ENCODE measurements around the gene INHBE. TPM values are rescaled to one million over a fixed set of nuclear protein-coding genes. Genes with fewer than 3 reads are reported as not detected.

The INHBE gene
- total RNA-seq, 2 experiments from 2014 or later, result 1.2 to 1.7 TPM

DNA sequence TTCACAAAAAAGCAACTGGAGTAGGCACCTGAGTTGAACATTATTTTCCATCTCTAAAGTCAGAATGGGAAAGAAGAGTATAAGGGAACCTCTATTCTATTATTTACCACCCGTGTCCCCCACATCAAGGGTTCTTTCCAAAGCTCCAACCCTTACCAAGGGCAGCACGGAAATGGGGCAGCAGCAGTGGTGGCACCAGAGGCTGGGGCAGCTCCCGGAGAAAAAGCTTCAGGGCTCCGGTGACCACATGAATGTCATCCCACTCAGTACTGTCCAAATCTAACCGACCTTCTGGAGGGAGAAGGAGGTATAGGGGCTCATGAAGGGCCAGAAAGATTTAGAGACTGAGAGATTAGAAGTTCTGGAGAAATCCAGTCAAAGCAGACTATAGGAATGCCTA lies 18.8 kb downstream of the INHBE start:
- DNase-seq, result no peak
- H3K27me3 Mint-ChIP-seq, result no peaks in the 10 kb centered on the region
- H3K4me3 Mint-ChIP-seq, result peak overlapping the region; percentile 63
- H3K27ac Mint-ChIP-seq, result peak overlapping the region; percentile 43
- peaks cover 47% of the 10 kb centered on the region for H3K4me1 Mint-ChIP-seq
- no peaks in the 10 kb centered on the region for H3K9me3 Mint-ChIP-seq
- H3K36me3 Mint-ChIP-seq, result peaks cover 63% of the 10 kb centered on the region

DNA sequence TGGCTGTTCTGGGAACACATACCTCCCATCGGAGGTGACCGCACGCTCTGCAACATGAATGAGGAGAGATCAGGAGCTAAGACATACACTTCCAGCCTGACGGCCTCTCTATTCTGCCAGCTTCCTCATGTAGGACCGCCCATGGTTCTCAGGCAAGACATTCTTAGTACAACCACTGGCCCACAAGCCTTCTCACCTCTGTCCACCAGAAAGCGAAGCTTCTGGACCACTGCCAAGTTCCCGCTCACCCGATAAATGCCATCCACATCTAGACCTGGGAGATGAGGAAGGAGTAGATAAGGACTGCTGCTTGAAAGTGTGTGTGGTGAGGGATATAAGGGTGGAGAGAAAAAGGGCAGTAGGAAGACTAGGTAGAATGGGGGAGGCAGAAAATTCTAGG lies 19.3 kb downstream of the INHBE start:
- peak overlapping the region; percentile 43 for H3K27ac Mint-ChIP-seq

DNA sequence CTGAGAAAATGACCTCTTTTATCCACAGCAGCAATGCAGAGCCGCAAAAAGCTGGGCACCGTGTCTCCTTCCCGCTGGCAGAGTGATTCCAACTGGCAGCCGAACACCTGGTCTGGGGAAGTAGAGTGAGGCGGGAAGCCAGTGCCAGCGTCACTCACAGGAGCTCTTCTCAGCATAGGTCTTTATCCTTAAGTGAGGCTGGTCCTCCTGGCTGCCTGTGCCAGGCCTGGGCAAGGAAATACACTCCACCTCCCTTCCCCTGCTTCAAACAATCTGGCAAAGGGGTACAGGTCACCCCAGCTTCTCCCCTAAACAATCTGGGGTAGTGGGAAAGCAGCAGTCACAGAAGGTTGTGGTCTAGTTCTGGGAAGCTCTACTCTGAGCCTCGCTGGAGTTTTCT lies 19.8 kb downstream of the INHBE start:
- Mint-ChIP-seq H3K27ac (peak overlapping the region; percentile 43), H3K9me3 (no peaks in the 10 kb centered on the region), H3K36me3 (peaks cover 58% of the 10 kb centered on the region), H3K4me1 (peaks cover 52% of the 10 kb centered on the region), H3K27me3 (no peaks in the 10 kb centered on the region), H3K4me3 (peak overlapping the region; percentile 63)
- no peak for DNase-seq

More for the DNA sequence above, 19.3 kb downstream of the INHBE start:
- H3K27me3 Mint-ChIP-seq, result no peaks in the 10 kb centered on the region
- DNase-seq, result no peak
- peaks cover 47% of the 10 kb centered on the region for H3K4me1 Mint-ChIP-seq
- peak overlapping the region; percentile 63 for H3K4me3 Mint-ChIP-seq
- no peaks in the 10 kb centered on the region for H3K9me3 Mint-ChIP-seq
- H3K36me3 Mint-ChIP-seq, result peaks cover 60% of the 10 kb centered on the region

DNA sequence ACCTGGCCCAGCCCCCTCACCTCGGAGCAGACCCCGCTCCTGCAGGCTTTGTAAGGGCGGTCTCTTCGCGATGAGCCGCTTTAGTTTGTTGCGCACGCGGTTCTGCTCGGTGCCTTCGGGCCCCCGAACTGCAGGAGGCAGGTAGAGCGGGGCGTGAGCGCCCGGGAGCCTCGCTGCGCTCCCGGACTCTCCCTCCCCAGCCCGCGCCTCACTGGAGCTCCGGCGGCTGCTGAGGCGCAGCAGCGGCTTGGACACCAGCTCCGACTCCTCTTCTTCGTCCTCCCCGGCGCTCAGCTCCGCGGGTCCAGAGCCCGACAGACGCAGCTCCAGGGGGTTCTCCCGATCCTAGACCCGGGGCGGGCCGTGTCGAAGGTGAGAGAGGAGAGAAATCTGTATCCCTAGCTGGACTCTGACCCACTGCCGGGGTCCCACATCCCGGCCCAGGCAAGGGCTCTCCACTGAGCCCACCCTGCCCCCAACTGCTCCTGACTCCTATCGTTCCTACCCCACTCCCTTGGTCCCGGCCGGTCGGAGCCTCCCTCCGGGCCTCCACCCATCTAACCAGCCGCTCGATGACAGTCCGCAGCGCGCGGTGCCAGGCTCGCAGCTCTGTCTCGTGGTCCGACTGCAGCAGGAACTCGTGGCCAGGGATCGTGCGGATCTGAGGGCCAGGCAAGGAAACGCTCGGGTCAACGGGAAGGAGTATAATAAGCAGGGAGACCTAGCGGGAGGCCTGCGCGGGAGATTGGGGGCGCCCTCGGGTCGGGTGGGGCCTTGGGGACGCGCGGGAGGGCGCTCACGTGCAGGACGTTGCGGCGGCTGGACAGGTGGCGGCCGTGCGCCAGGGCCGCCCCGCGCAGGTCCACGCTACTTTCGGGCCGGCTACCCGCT lies 20.4 kb downstream of the INHBE start:
- Mint-ChIP-seq H3K27ac (peak overlapping the region; percentile 100), H3K4me1 (peaks cover 58% of the 10 kb centered on the region), H3K36me3 (peaks cover 58% of the 10 kb centered on the region), H3K27me3 (no peaks in the 10 kb centered on the region), H3K4me3 (peak overlapping the region; percentile 90), H3K9me3 (no peaks in the 10 kb centered on the region)
- no peak for DNase-seq

DNA sequence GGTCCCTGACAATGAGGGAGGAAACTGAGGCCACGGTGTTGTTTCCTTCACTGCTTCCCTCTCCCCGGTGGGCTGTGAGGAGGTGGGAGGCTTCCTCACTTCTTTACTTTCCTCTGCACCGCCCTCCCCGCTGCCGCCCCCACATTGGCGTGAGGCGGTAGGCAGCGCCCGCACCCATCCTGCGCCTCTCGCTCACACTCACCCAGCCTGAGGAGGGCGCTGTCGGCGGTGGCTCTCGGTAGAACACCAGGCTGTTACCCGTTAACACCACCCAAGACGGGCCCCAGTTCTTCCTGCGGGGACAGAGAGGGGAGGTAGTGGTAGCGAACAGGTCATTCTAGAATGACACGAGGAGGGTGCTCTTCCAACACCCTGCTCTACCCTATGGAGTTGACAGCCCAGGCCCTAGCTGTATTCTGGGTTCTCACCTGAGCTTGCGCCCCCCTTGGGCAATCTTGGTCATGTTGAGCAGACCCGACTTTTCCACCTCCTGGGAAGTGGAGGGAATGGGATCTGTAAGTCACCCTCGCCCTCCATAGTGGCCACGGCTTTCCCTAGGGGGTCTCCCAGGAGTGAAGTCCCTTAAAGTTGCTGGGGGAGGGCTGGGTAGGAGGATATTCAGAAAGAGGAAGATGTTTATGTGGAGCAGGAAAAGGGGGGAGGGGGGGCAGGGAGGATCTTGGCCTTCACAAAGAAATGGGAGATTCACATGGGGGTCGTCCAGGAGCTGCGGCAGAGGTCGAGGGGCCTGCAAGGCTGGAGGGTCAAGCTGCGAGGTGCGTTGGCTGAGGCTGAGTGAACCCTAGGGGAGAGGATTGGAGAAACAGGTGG lies 21.3 kb downstream of the INHBE start:
- Mint-ChIP-seq H3K4me1 (peaks cover 63% of the 10 kb centered on the region), H3K27ac (peak overlapping the region; percentile 100), H3K27me3 (no peaks in the 10 kb centered on the region), H3K9me3 (peaks cover 2% of the 10 kb centered on the region), H3K36me3 (peaks cover 63% of the 10 kb centered on the region), H3K4me3 (peak overlapping the region; percentile 90)
- peak; percentile 87 for DNase-seq

DNA sequence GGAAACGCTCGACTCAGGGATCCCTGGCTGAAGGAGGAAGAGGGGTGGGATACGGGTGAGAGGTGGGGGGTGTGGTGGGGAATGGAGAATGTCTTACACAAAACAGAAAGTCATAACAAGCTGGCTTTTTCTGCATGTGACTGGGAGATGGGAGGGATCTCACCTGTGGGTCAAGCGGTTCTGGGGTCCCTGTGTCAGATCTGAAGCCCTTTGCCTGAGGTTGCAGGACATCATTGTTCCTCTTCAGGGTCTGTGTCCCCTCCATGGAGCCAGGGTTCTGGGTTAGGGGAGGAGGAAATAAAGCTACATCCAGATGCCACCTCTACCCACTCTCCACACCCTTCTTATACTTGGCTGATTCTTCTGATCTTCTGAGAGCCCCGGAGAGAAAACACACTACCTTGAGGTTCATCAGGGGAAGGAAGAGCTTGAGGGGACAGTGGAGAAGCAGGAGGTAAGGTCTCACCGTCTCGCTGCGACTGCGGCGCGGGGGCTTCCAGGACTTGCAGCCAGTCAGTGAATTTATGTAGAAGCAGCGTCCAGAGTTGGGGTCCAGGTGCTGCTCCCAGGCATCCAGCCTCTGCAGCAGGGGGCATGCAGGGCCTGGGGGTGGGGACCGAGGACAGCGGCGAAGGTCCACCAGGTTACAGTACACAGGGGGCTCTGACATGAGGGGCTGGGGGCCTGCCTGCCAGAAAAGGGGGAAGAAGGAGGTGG lies 22.0 kb downstream of the INHBE start:
- Mint-ChIP-seq H3K4me1 (peaks cover 64% of the 10 kb centered on the region), H3K9me3 (peaks cover 2% of the 10 kb centered on the region), H3K4me3 (peak overlapping the region; percentile 90), H3K27ac (peak overlapping the region; percentile 100), H3K27me3 (no peaks in the 10 kb centered on the region), H3K36me3 (peaks cover 59% of the 10 kb centered on the region)
- DNase-seq, result no peak

DNA sequence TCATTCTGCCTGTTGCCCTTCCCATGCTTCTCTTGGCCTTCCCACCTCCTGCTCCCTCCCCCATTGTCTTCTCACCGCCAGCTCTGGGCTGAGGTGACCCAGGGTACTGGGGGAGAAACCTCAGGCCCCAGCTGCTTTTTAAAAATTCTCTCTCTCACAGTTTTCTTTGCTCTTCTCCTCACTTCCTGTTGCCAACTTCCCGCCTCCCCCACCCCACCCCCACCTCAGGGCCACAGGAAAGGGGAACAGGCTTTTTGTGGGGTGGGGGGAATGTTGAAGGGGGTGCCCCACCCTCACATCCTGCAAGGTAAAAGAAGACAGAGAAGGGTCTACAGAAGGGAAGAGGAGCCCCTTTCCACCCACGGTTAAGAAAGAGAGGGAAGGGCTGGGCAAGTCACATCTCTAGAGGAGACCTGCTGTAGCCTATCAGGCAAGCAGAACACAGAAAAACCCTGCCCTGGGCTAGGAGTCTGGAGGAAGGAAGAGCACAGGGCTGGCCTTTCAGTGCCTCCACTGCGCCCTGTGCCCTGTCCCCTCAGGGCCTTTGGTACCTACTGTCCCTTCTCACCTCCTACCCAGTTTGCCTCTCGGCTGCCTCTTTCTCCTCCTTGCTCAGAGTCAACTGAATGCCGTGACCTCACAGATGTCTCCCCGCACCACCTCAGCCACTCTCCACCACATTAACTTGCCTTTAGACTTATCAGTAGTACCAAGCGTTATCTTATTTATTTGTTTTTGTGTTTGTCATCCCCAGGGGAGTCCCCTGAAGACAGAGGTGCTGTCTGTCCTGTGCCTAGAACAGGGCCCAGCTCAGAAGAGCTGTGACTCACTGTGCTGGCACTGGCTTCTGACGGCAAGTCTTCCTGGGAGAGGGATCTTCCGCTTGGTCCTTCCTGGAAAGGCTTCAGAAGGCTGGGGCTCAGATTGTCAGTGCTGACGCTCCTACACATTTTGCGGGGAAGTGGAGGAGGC lies 22.9 kb downstream of the INHBE start:
- Mint-ChIP-seq H3K9me3 (peaks cover 2% of the 10 kb centered on the region), H3K36me3 (peaks cover 51% of the 10 kb centered on the region), H3K4me1 (peaks cover 60% of the 10 kb centered on the region), H3K27ac (peak overlapping the region; percentile 100), H3K4me3 (peak overlapping the region; percentile 90), H3K27me3 (no peaks in the 10 kb centered on the region)
- peak; percentile 54 for DNase-seq

DNA sequence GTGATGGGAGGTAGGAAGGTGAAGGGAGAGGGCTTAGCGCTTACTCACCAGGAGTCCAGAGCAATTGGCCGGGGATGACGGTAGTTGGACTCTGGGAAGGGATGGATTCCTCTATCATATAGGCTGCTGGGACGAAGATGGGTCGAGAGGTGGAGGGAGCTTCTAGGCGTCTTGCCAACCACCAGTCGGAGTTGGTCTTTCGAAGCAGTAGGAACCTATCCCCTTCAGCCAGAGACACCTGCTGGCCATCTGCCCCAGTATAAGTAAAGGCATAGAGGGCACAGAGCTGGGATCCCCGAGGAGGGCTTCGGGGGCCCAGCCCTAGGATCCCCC lies 23.9 kb downstream of the INHBE start:
- DNase-seq, result no peak
- peaks cover 58% of the 10 kb centered on the region for H3K4me1 Mint-ChIP-seq
- H3K27me3 Mint-ChIP-seq, result no peaks in the 10 kb centered on the region
- H3K36me3 Mint-ChIP-seq, result peaks cover 45% of the 10 kb centered on the region
- H3K27ac Mint-ChIP-seq, result peak overlapping the region; percentile 100
- H3K4me3 Mint-ChIP-seq, result peak overlapping the region; percentile 90
- peaks cover 2% of the 10 kb centered on the region for H3K9me3 Mint-ChIP-seq

DNA sequence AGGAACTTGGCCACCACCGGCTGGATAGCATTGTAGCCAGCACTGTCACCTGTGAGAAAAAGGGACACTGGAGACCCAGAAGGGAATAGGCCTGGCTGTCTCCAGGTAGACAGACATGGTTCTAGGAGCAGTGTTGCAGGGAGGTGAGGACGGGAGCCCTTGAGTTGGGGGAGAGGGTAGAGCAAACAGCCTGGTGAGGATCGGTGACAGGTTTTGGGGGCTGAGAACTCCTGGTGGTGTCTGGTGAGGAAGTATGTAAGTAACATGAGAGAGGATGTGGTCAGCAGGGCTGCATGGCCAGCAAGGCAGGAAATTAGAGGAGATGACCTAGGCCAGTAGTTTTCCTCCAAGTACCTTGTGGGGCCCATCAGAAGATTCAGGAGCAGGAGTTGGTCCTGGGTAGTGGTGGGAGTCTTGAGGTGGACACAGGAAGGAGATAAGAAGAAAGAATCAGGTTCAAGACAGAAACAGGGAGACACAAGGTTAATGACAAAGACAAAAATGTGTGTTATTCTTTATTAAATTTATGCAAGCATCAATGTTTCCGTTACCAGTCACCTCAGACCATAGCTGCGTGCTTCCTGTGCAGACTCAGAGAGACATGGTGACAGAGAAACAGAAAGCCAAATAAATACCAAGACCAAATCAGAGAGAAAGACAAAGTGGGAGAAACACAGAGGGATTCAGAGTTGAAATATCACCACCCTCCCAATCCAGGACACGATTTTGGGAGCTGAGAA lies 24.4 kb downstream of the INHBE start, which contains the start of gene ARHGAP9:
ARHGAP9 (minus strand) TSS at position 491 of the 740 bp plus-strand sequence; CDS start at position 31, 460 bp downstream.
- peak within 1 kb of the TSS; percentile 90 for H3K4me3 Mint-ChIP-seq

DNA sequence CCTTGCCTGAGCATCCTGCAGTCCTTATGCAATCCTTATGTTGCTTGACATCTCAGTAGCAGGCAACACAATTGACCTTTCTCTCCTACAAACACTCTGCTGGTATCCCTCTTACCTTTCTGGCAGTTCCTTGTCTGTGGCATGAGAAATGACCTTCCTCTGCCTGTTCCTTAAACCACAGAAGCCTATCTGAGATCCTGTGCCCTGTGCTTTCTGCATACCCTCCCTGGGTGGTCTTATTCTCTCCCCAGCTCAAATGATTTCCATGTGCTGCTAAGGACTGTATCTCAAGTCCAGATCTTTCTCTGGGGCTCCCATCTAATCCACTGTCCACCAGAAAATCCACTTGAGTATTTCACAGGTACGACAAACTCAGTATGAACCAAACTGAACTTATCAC lies 26.6 kb downstream of the INHBE start:
- H3K9me3 Mint-ChIP-seq, result peaks cover 2% of the 10 kb centered on the region
- H3K27ac Mint-ChIP-seq, result peak overlapping the region; percentile 100
- H3K27me3 Mint-ChIP-seq, result no peaks in the 10 kb centered on the region
- no peak overlapping the region for H3K4me3 Mint-ChIP-seq
- DNase-seq, result no peak
- H3K36me3 Mint-ChIP-seq, result peaks cover 26% of the 10 kb centered on the region
- peaks cover 45% of the 10 kb centered on the region for H3K4me1 Mint-ChIP-seq

More for the DNA sequence above, 24.4 kb downstream of the INHBE start, which contains the start of gene ARHGAP9:
- H3K36me3 Mint-ChIP-seq, result peaks cover 39% of the 10 kb centered on the region
- H3K27me3 Mint-ChIP-seq, result no peaks in the 10 kb centered on the region
- peak within 1 kb of the TSS; percentile 100 for H3K27ac Mint-ChIP-seq
- peaks cover 2% of the 10 kb centered on the region for H3K9me3 Mint-ChIP-seq
- H3K4me1 Mint-ChIP-seq, result peaks cover 53% of the 10 kb centered on the region
- DNase-seq, result peak; percentile 60

DNA sequence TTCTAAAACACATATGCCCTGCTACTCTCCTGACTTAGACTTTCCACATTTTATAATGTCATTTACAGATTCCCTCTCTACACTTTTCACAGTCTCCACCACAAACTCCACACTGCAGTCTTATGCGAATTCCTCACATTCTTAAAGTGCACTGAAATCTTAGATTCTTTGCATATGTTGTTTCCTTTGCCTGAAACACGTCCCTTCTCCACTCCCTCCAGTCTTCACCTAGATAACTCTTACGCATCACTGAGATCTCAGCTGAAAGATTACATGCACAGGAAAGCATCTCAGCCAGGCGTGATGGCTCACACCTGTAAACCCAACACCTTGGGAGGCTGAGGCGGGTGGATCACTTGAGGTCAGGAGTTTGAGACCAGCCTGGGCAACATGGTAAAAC lies 28.4 kb downstream of the INHBE start:
- no peaks in the 10 kb centered on the region for H3K27me3 Mint-ChIP-seq
- H3K4me3 Mint-ChIP-seq, result no peak overlapping the region
- DNase-seq, result no peak
- peaks cover 17% of the 10 kb centered on the region for H3K36me3 Mint-ChIP-seq
- H3K9me3 Mint-ChIP-seq, result peaks cover 2% of the 10 kb centered on the region
- H3K4me1 Mint-ChIP-seq, result peaks cover 48% of the 10 kb centered on the region
- H3K27ac Mint-ChIP-seq, result peak overlapping the region; percentile 30

DNA sequence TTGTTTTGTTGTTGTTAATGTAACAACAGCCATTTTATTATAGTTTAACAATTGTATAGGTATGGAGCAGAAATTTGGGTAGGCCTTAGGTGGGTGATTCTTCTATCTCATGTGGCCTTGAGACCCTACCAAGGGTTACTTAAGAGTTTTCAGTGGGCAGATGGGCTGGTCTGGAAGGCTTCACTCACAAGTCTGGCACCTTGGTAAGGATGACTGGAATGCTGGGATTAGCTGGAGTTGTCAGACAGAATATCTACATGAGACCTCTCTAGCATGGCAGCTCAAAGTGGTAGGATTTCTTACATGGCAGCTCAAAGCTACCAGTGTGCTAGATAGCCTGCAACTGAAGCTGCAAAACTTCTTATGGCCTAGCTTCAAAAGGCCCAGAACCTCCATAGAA lies 30.6 kb downstream of the INHBE start:
- H3K27me3 Mint-ChIP-seq, result no peaks in the 10 kb centered on the region
- no peak for DNase-seq
- H3K27ac Mint-ChIP-seq, result no peak overlapping the region
- H3K4me1 Mint-ChIP-seq, result peaks cover 41% of the 10 kb centered on the region
- peaks cover 2% of the 10 kb centered on the region for H3K9me3 Mint-ChIP-seq
- H3K36me3 Mint-ChIP-seq, result peaks cover 30% of the 10 kb centered on the region
- no peak overlapping the region for H3K4me3 Mint-ChIP-seq

DNA sequence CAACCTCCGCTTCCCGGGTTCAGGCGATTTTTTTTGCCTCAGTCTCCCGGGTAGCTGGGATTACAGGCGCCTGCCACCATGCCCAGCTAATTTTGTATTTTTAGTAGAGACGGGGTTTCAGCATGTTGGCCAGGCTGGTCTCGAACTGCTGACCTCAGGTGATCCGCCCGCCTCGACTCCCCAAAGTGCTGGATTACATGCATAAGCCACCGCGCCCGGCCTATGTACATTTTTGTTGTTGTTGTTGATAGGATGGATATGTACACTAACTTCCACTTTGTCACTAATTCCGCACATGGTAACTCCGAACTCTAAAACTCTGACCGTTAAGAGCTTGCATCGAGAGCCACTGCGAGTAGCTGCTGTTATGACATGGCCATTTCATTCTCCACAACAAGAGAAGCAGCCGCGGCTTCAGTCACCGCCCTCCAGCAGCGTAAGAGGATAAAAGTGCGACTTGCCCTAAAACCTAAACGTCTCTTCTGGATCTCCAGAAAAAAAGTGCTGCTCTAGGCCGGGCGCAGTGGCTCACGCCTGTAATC lies 32.0 kb downstream of the INHBE start:
- H3K27me3 Mint-ChIP-seq, result no peaks in the 10 kb centered on the region
- H3K9me3 Mint-ChIP-seq, result no peaks in the 10 kb centered on the region
- peak overlapping the region; percentile 94 for H3K27ac Mint-ChIP-seq
- H3K36me3 Mint-ChIP-seq, result peaks cover 40% of the 10 kb centered on the region
- peak overlapping the region; percentile 92 for H3K4me3 Mint-ChIP-seq
- peaks cover 35% of the 10 kb centered on the region for H3K4me1 Mint-ChIP-seq
- no peak for DNase-seq

Data from activated naive CD8-positive, alpha-beta T cell treated with anti-CD3 and anti-CD28 coated beads for 36 hours (primary cell).